ENCODE data around the gene FBXL13. TPM values are rescaled to one million over a fixed set of nuclear protein-coding genes. Genes with fewer than 3 reads are reported as not detected.
"Not testable (repeated sequence)": the region's sequence is repeated elsewhere in the genome, so short reads cannot be mapped to it uniquely, and the experiment has no call there.

Gene FBXL13
- polyA plus RNA-seq, 1 experiment: 0.95 TPM

- Histone ChIP-seq H3K27me3 (ENCODE audit: control insufficient read depth, insufficient read depth, low read length) (no peaks in the 10 kb centered on the region), H3K9me3 (ENCODE audit: control insufficient read depth, insufficient read depth, low read length) (peaks cover 7% of the 10 kb centered on the region), H3K27ac (ENCODE audit: low read depth, low read length) (no peak overlapping the region), H3K4me3 (ENCODE audit: low read depth, low read length) (no peak overlapping the region)
- POLR2A ChIA-PET: no interaction called here
- TF ChIP-seq, protein P1, sequence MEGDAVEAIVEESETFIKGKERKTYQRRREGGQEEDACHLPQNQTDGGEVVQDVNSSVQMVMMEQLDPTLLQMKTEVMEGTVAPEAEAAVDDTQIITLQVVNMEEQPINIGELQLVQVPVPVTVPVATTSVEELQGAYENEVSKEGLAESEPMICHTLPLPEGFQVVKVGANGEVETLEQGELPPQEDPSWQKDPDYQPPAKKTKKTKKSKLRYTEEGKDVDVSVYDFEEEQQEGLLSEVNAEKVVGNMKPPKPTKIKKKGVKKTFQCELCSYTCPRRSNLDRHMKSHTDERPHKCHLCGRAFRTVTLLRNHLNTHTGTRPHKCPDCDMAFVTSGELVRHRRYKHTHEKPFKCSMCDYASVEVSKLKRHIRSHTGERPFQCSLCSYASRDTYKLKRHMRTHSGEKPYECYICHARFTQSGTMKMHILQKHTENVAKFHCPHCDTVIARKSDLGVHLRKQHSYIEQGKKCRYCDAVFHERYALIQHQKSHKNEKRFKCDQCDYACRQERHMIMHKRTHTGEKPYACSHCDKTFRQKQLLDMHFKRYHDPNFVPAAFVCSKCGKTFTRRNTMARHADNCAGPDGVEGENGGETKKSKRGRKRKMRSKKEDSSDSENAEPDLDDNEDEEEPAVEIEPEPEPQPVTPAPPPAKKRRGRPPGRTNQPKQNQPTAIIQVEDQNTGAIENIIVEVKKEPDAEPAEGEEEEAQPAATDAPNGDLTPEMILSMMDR (IDR thresholded peaks at IDR 0.05; ENCODE audit: low read depth, low read length): no peak
- CTCF ChIA-PET: no interaction called here
- DNase-seq (ENCODE audit: low read depth, low spot score): no peak
Observed at GRCh38 chr7:102974366-102975236, 100.0 kb downstream of the FBXL13 start.

DNA sequence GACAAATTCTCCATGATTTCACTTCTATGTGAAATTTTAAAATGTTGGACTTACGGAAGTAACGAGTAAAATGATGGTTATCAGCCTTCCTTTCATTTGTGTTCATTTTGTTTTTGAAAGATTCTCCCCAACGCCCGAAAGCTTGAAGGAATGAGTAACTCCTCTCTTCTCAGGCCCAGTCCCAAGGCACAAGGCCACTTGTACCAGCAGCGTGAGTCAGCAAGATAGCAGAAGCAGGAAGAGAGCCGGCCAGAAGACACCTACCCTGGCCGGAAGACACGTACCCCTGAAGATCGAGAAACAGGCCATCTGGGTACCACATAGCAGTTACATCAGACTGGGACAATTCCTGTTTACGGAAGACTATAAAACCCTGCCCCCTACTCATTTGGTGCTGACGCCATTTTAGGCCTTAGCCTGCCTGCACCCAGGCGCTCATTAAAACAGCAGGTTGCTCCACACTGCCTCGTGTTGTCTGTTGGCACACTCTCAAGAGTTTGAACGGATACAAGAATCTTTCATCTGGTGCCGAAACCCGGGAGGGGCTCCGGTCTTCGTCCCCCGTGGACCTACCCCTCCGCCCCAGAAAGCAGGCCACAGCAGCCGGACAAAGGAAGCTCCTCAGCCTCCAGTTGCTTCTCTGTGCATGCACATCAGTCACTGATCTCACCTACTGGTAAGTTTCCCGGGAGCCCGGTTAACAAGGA, 101.3 kb downstream of the FBXL13 start:
- TF ChIP-seq, protein P1 (IDR thresholded peaks at IDR 0.05; ENCODE audit: low read depth, low read length): no peak
- no peak for DNase-seq (ENCODE audit: low read depth, low spot score)

DNA sequence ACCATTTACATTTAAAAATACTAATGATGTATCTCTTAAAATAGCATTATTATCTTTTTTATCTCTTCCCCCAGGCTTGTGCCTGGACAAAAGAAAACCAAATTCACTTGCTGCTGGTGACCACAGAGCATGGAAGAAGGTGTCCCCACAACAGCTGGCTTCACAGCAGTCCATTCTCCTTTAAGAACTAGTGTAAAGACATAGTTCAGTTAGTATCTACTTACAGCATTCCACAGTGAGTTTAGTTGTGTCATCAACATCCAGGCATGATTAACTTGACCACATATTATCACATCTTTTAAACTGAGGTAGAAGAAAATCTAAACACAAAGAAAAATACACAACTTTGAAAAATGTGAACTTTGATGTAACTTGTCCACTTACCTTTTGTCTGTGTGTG, 106.8 kb downstream of the FBXL13 start:
- DNase-seq (ENCODE audit: low read depth, low spot score): peak; percentile 42
- no peaks in the 10 kb centered on the region for H3K27me3 ChIP-seq (ENCODE audit: control insufficient read depth, insufficient read depth, low read length)
- H3K4me3 ChIP-seq (ENCODE audit: low read depth, low read length): no peak overlapping the region
- TF ChIP-seq, protein P1 (IDR thresholded peaks at IDR 0.05; ENCODE audit: low read depth, low read length): no peak
- H3K27ac ChIP-seq (ENCODE audit: low read depth, low read length): no peak overlapping the region
- ChIA-PET CTCF (no interaction called here), POLR2A (no interaction called here)
- H3K9me3 ChIP-seq (ENCODE audit: control insufficient read depth, insufficient read depth, low read length): no peaks in the 10 kb centered on the region

More for the DNA sequence above, 101.3 kb downstream of the FBXL13 start:
- peaks cover 7% of the 10 kb centered on the region for H3K9me3 ChIP-seq (ENCODE audit: control insufficient read depth, insufficient read depth, low read length)
- no peaks in the 10 kb centered on the region for H3K27me3 ChIP-seq (ENCODE audit: control insufficient read depth, insufficient read depth, low read length)
- CTCF ChIA-PET: no interaction called here
- H3K4me3 ChIP-seq (ENCODE audit: low read depth, low read length): no peak overlapping the region
- POLR2A ChIA-PET: no interaction called here
- no peak overlapping the region for H3K27ac ChIP-seq (ENCODE audit: low read depth, low read length)

DNA sequence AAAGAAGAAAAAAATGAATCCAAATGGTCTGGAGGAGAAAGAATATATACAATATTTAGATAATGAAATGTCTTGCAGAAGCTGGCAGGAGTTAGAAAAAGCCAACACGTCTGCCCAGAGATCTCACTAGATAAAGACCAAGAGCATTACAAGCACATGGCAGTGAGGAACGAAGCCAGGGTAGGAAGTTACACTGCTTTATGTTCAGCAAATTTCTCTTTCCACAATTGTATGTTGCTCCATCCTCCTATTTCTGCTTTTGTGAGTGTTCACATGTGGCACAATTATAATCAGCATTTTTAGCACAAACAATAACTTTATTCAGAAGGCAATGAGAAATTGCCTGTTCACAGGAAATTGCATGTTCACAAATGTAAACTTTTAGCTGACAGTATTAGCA, 108.1 kb downstream of the FBXL13 start:
- no peak for DNase-seq (ENCODE audit: low read depth, low spot score)
- CTCF ChIA-PET: no interaction called here
- POLR2A ChIA-PET: no interaction called here

DNA sequence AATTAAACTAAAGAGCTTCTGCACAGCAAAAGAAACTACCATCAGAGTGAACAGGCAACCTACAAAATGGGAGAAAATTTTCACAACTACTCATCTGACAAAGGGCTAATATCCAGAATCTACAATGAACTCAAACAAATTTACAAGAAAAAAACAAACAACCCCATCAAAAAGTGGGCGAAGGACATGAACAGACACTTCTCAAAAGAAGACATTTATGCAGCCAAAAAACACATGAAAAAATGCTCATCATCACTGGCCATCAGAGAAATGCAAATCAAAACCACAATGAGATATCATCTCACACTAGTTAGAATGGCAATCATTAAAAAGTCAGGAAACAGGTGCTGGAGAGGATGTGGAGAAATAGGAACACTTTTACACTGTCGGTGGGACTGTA, 112.6 kb downstream of the FBXL13 start:
- H3K9me3 ChIP-seq (ENCODE audit: control insufficient read depth, insufficient read depth, low read length); H3K4me3 ChIP-seq (ENCODE audit: low read depth, low read length); POLR2A ChIA-PET; DNase-seq (ENCODE audit: low read depth, low spot score); CTCF ChIA-PET; H3K27ac ChIP-seq (ENCODE audit: low read depth, low read length); H3K27me3 ChIP-seq (ENCODE audit: control insufficient read depth, insufficient read depth, low read length): not testable (repeated sequence)

More for the DNA sequence above, 108.1 kb downstream of the FBXL13 start:
- Histone ChIP-seq H3K4me3 (ENCODE audit: low read depth, low read length) (no peak overlapping the region), H3K27ac (ENCODE audit: low read depth, low read length) (no peak overlapping the region), H3K27me3 (ENCODE audit: control insufficient read depth, insufficient read depth, low read length) (no peaks in the 10 kb centered on the region), H3K9me3 (ENCODE audit: control insufficient read depth, insufficient read depth, low read length) (no peaks in the 10 kb centered on the region)
- TF ChIP-seq, protein P1 (IDR thresholded peaks at IDR 0.05; ENCODE audit: low read depth, low read length): no peak

DNA sequence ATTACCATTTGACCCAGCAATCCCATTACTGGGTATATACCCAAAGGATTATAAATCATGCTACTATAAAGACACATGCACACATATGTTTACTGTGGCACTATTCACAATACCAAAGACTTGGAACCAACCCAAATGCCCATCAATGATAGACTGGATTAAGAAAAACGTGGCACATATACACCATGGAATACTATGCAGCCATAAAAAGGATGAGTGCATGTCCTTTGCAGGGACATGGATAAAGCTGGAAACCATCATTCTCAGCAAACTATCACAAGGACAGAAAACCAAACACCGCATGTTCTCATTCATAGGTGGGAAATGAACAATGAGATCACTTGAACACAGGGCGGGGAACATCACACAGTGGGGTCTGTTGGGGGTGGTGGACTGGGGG, 116.6 kb downstream of the FBXL13 start:
- CTCF ChIA-PET; DNase-seq (ENCODE audit: low read depth, low spot score); H3K27ac ChIP-seq (ENCODE audit: low read depth, low read length); POLR2A ChIA-PET; H3K9me3 ChIP-seq (ENCODE audit: control insufficient read depth, insufficient read depth, low read length); H3K27me3 ChIP-seq (ENCODE audit: control insufficient read depth, insufficient read depth, low read length); H3K4me3 ChIP-seq (ENCODE audit: low read depth, low read length): not testable (repeated sequence)

- DNase-seq (ENCODE audit: low read depth, low spot score); H3K27ac ChIP-seq (ENCODE audit: low read depth, low read length); H3K4me3 ChIP-seq (ENCODE audit: low read depth, low read length); H3K9me3 ChIP-seq (ENCODE audit: control insufficient read depth, insufficient read depth, low read length); CTCF ChIA-PET; H3K27me3 ChIP-seq (ENCODE audit: control insufficient read depth, insufficient read depth, low read length); POLR2A ChIA-PET: not testable (repeated sequence)
Observed at GRCh38 chr7:102954359-102954758, 120.2 kb downstream of the FBXL13 start.

All from AG04450 (cell line).